LHCN-M2 (cell line): ENCODE data around the gene BLVRA. TPM values are rescaled to one million over a fixed set of nuclear protein-coding genes. Genes with fewer than 3 reads are reported as not detected.

Experiments used
- DNase-seq: peaks from one replicate; pipeline ENCODE4 v3.0.0-alpha.2; 2012; ENCODE audit warnings: low read depth
- total RNA-seq: library from RNA; depleted of rRNA; stranded (reverse); fragments of >200 nt; gene quantifications from 2 replicates; pipeline ENCODE4 v1.2.3, GENCODE V29; 2014; rRNA removed

The BLVRA gene
- total RNA-seq, 1 experiment from 2014 or later = 30.7 TPM

- no peak for DNase-seq
Observed at GRCh38 chr7:43855176-43855575, 96.7 kb downstream of the BLVRA start.

DNA sequence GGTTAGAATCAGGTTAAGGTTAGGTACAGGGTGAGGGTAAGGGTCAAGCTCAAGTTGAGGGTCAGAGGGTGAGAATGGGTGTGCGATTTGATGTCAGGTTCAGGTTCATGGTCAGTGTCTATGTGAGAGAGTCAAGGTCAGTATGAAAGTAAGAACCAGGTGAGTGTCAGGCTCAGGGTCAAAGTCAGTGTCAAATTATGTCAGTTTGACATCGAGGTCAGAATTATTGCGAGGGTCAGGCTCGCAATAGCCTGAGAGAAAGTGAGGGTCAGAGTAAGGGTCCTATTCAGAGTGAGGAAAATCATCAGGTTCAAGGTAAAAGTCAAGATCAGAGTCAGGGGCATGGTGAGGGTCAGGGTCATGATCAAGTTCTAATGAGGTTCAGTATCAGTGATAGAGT lies 97.8 kb downstream of the BLVRA start:
- DNase-seq = no peak

Other genes with a start within 250 kb of the BLVRA start
- gene STK17A, start 175.6 kb upstream of the BLVRA start, total RNA-seq = 42.1 and 49.6 TPM in 2 replicates
- gene COA1, start 29.2 kb upstream of the BLVRA start, total RNA-seq = 68.2 and 74.1 TPM in 2 replicates
- gene MRPS24, start 110.8 kb downstream of the BLVRA start, total RNA-seq = 153 and 156 TPM in 2 replicates
- 30.8 and 32.0 TPM in 2 replicates for gene URGCP, start 147.9 kb downstream of the BLVRA start, total RNA-seq
- gene UBE2D4, start 167.8 kb downstream of the BLVRA start, total RNA-seq = 16.2 and 22.2 TPM in 2 replicates
- not detected in 2 replicates for gene SPDYE1, start 239.2 kb downstream of the BLVRA start, total RNA-seq